GM21723 (cell line): ENCODE measurements around the gene GRK6.
"Not testable (repeated sequence)": the region's sequence is repeated elsewhere in the genome, so short reads cannot be mapped to it uniquely, and the experiment has no call there.

Experiments used
- ATAC-seq: cut with Tn5 transposase; IDR thresholded peaks from one replicate; pipeline ENCODE4 v1.9.1; 2021; ENCODE audit warnings: mild to moderate bottlenecking, moderate library complexity; ENCODE audit not compliant: unreplicated experiment

GRK6 gene

GRCh38 chr5:177483994-177484901 is 57.8 kb downstream of the GRK6 start:
- ATAC-seq: no peak

GRCh38 chr5:177484902-177485549 is 58.5 kb downstream of the GRK6 start:
- no peak for ATAC-seq

- ATAC-seq: not testable (repeated sequence)
Observed at GRCh38 chr5:177485753-177486152, 59.3 kb downstream of the GRK6 start.

- ATAC-seq: no peak
Observed at GRCh38 chr5:177486256-177486655, 59.8 kb downstream of the GRK6 start.

GRCh38 chr5:177487144-177487543 is 60.7 kb downstream of the GRK6 start:
- no peak for ATAC-seq

- no peak for ATAC-seq
Observed at GRCh38 chr5:177487975-177488374, 61.5 kb downstream of the GRK6 start.

- no peak for ATAC-seq
Observed at GRCh38 chr5:177489119-177489716, 62.7 kb downstream of the GRK6 start.

- ATAC-seq: no peak
Observed at GRCh38 chr5:177490311-177490991, 64.0 kb downstream of the GRK6 start.

- no peak for ATAC-seq
Observed at GRCh38 chr5:177490992-177491391, 64.5 kb downstream of the GRK6 start.

- ATAC-seq: no peak
Observed at GRCh38 chr5:177491429-177491945, 65.0 kb downstream of the GRK6 start.

GRCh38 chr5:177491983-177492746 is 65.7 kb downstream of the GRK6 start:
- ATAC-seq: no peak
